22Rv1 (cell line): ENCODE results near the gene CEP164.

Experiments
- H3K27ac ChIP-seq: fragments of 450-650 bp; 2 replicates; pipeline ENCODE4 v1.5.1; 2017
- CTCF ChIP-seq: fragments of 450-650 bp; IDR thresholded peaks from 2 replicates; pipeline ENCODE4 v1.5.1; 2017; ENCODE audit warnings: mild to moderate bottlenecking
- ZFX ChIP-seq: fragments of 450-650 bp; IDR thresholded peaks from 2 replicates; pipeline ENCODE4 v1.6.1; 2017; ENCODE audit warnings: antibody characterized with exemption, borderline replicate concordance

Gene CEP164

GRCh38 chr11:117427356-117427874 lies 99.8 kb downstream of the CEP164 start:
- no peak overlapping the region for H3K27ac ChIP-seq

DNA sequence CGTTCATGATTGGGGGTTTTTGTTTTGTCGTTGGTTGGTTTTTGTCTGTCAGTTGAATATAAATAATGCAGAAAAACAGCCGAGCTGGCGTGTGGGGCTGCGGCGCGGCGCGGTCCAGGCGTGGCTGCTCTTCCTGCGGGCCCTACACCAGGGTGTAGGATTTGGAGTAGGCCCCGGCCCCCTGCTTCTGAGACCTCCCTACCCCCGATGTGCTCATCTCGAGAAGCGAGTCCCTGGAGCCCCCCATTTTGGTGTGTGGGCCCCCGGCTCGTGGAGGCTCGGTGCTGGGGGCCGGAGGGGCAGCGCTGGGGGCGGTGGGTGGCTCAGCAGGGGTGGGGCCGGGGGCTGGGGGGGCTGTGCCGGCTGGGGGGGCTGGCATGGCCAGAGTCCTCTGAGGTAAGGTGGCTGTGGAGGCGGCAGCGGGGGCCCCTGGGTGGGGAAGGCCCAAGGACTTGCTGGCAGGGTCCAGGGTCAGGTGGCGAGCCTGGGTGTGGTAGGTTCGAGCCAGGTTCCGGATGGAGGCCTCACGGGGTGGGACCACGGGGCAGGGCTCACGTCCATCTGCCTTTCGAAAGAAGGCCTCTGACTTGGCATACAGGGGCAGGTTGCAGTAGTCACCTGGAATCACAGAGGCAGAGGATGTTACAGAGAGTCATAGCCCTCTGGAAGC lies 100.7 kb downstream of the CEP164 start:
- TF ChIP-seq CTCF (no peak), ZFX (no peak)

More at GRCh38 chr11:117427356-117427874, 99.8 kb downstream of the CEP164 start:
- no peak for TF ChIP-seq CTCF
- no peak for TF ChIP-seq ZFX

GRCh38 chr11:117428856-117429229 lies 101.2 kb downstream of the CEP164 start:
- peak; percentile 18; the same call in 1 of the 2 replicates for TF ChIP-seq CTCF
- TF ChIP-seq ZFX, result no peak
- no peak overlapping the region for H3K27ac ChIP-seq

More for the DNA sequence above, 100.7 kb downstream of the CEP164 start:
- no peak overlapping the region for H3K27ac ChIP-seq

DNA sequence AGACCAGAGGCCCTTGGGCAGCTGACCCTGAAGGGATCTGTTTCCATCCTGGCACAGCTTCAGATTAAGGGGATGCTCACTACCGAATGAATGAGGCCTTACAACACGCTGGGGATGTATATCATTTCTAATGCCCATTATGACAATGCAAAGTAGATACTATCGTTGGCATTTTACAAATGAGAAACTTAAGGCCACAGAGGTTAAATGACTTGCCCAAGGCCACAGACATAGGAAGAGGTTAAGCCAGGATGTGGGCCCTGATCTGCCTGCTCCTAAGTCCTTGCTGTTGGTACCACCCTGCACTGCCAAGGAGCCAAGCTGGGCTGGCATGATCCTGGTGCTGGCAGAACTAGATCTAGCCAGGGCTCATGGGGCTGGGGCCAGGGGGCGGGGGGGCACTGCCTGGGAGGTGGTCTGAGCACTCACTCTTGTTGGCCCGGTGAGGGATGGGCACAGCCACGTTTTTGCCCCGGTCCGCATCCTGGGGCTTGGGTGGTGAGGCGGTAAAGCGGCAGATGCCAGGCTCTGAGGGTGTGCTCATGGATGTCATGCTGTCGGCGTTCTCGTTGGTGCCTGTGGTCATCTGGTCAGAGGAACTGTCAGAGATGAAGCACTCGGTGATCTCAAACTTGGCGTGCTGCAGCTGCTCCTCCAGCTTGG lies 102.8 kb downstream of the CEP164 start:
- TF ChIP-seq ZFX (no peak), CTCF (no peak)

GRCh38 chr11:117431436-117431835 lies 103.8 kb downstream of the CEP164 start:
- no peak for TF ChIP-seq ZFX
- no peak for TF ChIP-seq CTCF
- no peak overlapping the region for H3K27ac ChIP-seq

More for the DNA sequence above, 102.8 kb downstream of the CEP164 start:
- H3K27ac ChIP-seq, result no peak overlapping the region

- no peak overlapping the region for H3K27ac ChIP-seq
- TF ChIP-seq CTCF, result no peak
Measured at GRCh38 chr11:117433717-117434116, 106.1 kb downstream of the CEP164 start.

- no peak overlapping the region for H3K27ac ChIP-seq
- no peak for TF ChIP-seq CTCF
- no peak for TF ChIP-seq ZFX
Measured at GRCh38 chr11:117434481-117434880, 106.8 kb downstream of the CEP164 start.
